ENCODE measurements around the gene TPD52L1.

DNA sequence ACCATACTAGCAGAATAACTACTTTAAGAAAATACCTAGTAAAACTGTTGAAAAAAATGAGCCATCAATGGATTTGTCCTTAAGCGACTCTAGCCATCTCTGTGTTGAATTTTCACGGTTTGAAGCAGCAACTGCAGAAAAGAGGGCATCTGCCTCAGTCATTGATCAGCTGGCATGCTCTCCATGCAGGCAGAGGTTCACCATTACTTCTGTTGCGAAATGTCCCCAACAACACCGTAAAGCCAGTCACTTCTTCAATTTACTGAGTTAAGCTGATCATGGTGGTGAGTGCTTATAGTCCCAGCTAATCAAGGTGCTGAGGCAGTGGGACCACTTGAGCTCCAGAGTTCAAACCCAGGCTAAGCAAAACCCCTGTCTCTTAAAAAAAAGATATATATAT, 11.1 kb downstream of the TPD52L1 start:
- TF ChIP-seq CTCF (IDR thresholded peaks at IDR 0.05; ENCODE audit: poor library complexity) (no peak), EZH2phosphoT487 (IDR thresholded peaks at IDR 0.05; ENCODE audit: low read depth, severe bottlenecking, unreplicated experiment) (no peak), EZH2 (IDR thresholded peaks at IDR 0.05; ENCODE audit: borderline replicate concordance) (no peak)

All from hepatocyte (in vitro differentiated cells).